ENCODE measurements around the gene MSMO1. TPM values are rescaled to one million over a fixed set of nuclear protein-coding genes. Genes with fewer than 3 reads are reported as not detected.

Gene MSMO1
- polyA plus RNA-seq, 1 of the 3 experiments (the other 2 are of a cell fraction), result 13.2 TPM

- TF ChIP-seq PBX3 (IDR thresholded peaks at IDR 0.05) (no peak), REST (IDR thresholded peaks at IDR 0.05; ENCODE audit: low read depth, low read length) (no peak)
These were observed 18.9 kb upstream of the MSMO1 start (continued) for GRCh38 chr4:165308606-165309005.

- H3K4me1 ChIP-seq (ENCODE audit: control insufficient read depth in 1 of 2, insufficient read depth in 2 of 2, low read depth in 1 of 2, low read length in 1 of 2), result no peaks in the 10 kb centered on the region
- no peaks in the 10 kb centered on the region for H3K9me2 ChIP-seq
- no peak overlapping the region for H2AFZ ChIP-seq (ENCODE audit: low read depth)
- H3K9me3 ChIP-seq, result no peaks in the 10 kb centered on the region
- H3K79me2 ChIP-seq (ENCODE audit: insufficient read depth), result no peaks in the 10 kb centered on the region
- H3K27ac ChIP-seq (ENCODE audit: low read depth in 2 of 2, low read length in 1 of 2), result no peak overlapping the region
- peaks cover 16 to 55% of the 10 kb centered on the region in 2 experiments for H3K36me3 ChIP-seq (replicated peaks in 1 of 2; ENCODE audit: control insufficient read depth in 1 of 2, insufficient read depth in 2 of 2, low read length in 1 of 2)
- H3K27me3 ChIP-seq (ENCODE audit: insufficient read depth), result no peaks in the 10 kb centered on the region
- no peaks in the 10 kb centered on the region for H4K20me1 ChIP-seq (ENCODE audit: insufficient read depth)
- TF ChIP-seq CTCF (IDR thresholded peaks at IDR 0.05), result no peak
- no peak for TF ChIP-seq EP300 (IDR thresholded peaks at IDR 0.05; ENCODE audit: borderline replicate concordance in 1 of 2, low read depth in 1 of 2, low read length in 1 of 2)
- no peak for TF ChIP-seq GABPA (IDR thresholded peaks at IDR 0.05; ENCODE audit: low read depth)
- TF ChIP-seq TCF12 (IDR thresholded peaks at IDR 0.05), result no peak
- no peak for TF ChIP-seq RXRA (IDR thresholded peaks at IDR 0.05; ENCODE audit: borderline replicate concordance, low read depth)
- no peak for TF ChIP-seq RCOR1 (IDR thresholded peaks at IDR 0.05; ENCODE audit: low read length)
- TF ChIP-seq POLR2AphosphoS5 (IDR thresholded peaks at IDR 0.05; ENCODE audit: low read depth, low read length), result no peak
- TF ChIP-seq SIN3A (IDR thresholded peaks at IDR 0.05; ENCODE audit: borderline replicate concordance, low read depth, low read length), result no peak
- no peak for DNase-seq
- H3K9ac ChIP-seq, result no peak overlapping the region
- no peaks in the 10 kb centered on the region for H3F3A ChIP-seq (replicated peaks; ENCODE audit: insufficient read depth)
- ChIA-PET POLR2A (no interaction called here), CTCF (interaction anchor here (1.5 kb wide), 1 partner anchor 178 kb away, joined by 4 read pairs; no protein-coding TSS in a partner anchor)
- no peak overlapping the region for H3K4me2 ChIP-seq
- WGBS (ENCODE audit: low lambda C conversion rate), result 98% methylated on average over 4 of the region's 4 CpGs
- H3K4me3 ChIP-seq (ENCODE audit: low read depth in 2 of 2, low read length in 1 of 2), result no peak overlapping the region
These were observed 18.0 kb upstream of the MSMO1 start for GRCh38 chr4:165309456-165309855.

Data from SK-N-SH (cell line).